Measurements from ENCODE around the gene COQ10A. TPM values are rescaled to one million over a fixed set of nuclear protein-coding genes. Genes with fewer than 3 reads are reported as not detected.

COQ10A gene
- total and polyA plus RNA-seq, 2 of the 13 experiments (the other 11 are each of a cell fraction or from before 2014, with no cell fraction given) = 21.0 to 37.3 TPM

DNA sequence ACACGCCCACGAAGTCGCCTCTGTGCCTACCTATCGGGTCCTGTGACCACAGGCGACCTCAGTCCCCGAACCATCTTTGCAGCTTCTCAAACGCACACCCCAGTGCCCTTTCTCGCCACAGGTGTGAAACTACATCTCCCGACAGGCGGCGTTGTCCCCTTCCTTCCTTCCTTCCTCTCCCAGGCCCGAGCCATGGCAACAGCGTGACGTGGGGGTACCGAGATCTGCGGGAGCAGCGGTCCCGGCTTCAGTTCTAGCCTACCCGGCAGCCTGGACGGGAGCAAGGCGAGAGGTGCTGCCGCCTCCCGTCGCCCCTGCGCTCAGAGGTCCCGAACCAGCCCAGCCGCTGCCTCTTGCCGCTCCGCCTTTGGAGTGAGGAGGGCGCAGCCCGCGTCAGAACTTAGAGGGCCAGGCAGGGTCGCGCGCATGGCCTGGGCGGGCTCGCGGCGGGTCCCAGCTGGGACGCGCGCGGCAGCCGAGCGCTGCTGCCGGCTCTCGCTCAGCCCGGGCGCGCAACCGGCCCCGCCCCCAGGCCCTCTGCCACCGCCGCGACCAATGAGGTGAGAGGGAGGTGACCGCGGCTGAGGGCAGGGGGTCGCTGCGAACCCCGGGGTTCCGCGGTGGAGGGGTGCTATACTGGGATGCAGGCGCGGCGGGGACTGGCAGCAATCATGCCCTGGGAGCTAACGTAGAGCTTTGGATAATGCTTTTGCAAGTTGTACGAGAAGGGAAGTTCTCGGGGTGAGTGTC is at the start of gene COQ10A (continued):
- TF ChIP-seq ZNF839 (CRISPR knock-in tag; IDR thresholded peaks at IDR 0.05; ENCODE audit: borderline replicate concordance) (peak; percentile 64; the same call in 1 of the 2 replicates), ZNF572 (CRISPR knock-in tag; IDR thresholded peaks at IDR 0.05) (no peak; the same call in 1 of the 2 replicates), POLR2AphosphoS2 (IDR thresholded peaks at IDR 0.05; ENCODE audit: low read depth, low read length) (0 out of 2 replicates have a peak, but pooled peaks have one; percentile 63), U2AF2 (IDR thresholded peaks at IDR 0.05; ENCODE audit: low read depth, low read length) (no peak), ZNF780A (CRISPR knock-in tag; IDR thresholded peaks at IDR 0.05) (no peak), ZNF816 (CRISPR knock-in tag; IDR thresholded peaks at IDR 0.05; ENCODE audit: borderline replicate concordance) (no peak), RNF2 (conservative IDR thresholded peaks at IDR 0.05; ENCODE audit: low read depth) (peak; percentile 63; the same call in 1 of the 2 replicates), HDAC6 (IDR thresholded peaks at IDR 0.05; ENCODE audit: low read depth, low read length) (no peak), ZSCAN31 (CRISPR knock-in tag; IDR thresholded peaks at IDR 0.05; ENCODE audit: low read depth) (peak; percentile 72; the same call in 1 of the 2 replicates), NBN (conservative IDR thresholded peaks at IDR 0.05) (no peak), ZNF3 (CRISPR knock-in tag; IDR thresholded peaks at IDR 0.05) (0 out of 2 replicates have a peak, but pooled peaks have one; percentile 19), MXI1 (IDR thresholded peaks at IDR 0.05; ENCODE audit: borderline replicate concordance, low read depth, low read length) (peak; percentile 81; the same call in 1 of the 3 replicates), CENPX (CRISPR knock-in tag; IDR thresholded peaks at IDR 0.05) (no peak), ZNF615 (CRISPR knock-in tag; IDR thresholded peaks at IDR 0.05; ENCODE audit: borderline replicate concordance) (no peak), FOXK2 (IDR thresholded peaks at IDR 0.05) (no peak), ASH2L (IDR thresholded peaks at IDR 0.05; ENCODE audit: insufficient read length, low read depth, low read length) (peak; percentile 86), ZKSCAN1 (IDR thresholded peaks at IDR 0.05; ENCODE audit: low read length) (no peak)
- TF ChIP-seq, protein P1, sequence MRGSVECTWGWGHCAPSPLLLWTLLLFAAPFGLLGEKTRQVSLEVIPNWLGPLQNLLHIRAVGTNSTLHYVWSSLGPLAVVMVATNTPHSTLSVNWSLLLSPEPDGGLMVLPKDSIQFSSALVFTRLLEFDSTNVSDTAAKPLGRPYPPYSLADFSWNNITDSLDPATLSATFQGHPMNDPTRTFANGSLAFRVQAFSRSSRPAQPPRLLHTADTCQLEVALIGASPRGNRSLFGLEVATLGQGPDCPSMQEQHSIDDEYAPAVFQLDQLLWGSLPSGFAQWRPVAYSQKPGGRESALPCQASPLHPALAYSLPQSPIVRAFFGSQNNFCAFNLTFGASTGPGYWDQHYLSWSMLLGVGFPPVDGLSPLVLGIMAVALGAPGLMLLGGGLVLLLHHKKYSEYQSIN (CRISPR knock-in tag; IDR thresholded peaks at IDR 0.05; ENCODE audit: borderline replicate concordance) = no peak
- TF ChIP-seq, protein P2, sequence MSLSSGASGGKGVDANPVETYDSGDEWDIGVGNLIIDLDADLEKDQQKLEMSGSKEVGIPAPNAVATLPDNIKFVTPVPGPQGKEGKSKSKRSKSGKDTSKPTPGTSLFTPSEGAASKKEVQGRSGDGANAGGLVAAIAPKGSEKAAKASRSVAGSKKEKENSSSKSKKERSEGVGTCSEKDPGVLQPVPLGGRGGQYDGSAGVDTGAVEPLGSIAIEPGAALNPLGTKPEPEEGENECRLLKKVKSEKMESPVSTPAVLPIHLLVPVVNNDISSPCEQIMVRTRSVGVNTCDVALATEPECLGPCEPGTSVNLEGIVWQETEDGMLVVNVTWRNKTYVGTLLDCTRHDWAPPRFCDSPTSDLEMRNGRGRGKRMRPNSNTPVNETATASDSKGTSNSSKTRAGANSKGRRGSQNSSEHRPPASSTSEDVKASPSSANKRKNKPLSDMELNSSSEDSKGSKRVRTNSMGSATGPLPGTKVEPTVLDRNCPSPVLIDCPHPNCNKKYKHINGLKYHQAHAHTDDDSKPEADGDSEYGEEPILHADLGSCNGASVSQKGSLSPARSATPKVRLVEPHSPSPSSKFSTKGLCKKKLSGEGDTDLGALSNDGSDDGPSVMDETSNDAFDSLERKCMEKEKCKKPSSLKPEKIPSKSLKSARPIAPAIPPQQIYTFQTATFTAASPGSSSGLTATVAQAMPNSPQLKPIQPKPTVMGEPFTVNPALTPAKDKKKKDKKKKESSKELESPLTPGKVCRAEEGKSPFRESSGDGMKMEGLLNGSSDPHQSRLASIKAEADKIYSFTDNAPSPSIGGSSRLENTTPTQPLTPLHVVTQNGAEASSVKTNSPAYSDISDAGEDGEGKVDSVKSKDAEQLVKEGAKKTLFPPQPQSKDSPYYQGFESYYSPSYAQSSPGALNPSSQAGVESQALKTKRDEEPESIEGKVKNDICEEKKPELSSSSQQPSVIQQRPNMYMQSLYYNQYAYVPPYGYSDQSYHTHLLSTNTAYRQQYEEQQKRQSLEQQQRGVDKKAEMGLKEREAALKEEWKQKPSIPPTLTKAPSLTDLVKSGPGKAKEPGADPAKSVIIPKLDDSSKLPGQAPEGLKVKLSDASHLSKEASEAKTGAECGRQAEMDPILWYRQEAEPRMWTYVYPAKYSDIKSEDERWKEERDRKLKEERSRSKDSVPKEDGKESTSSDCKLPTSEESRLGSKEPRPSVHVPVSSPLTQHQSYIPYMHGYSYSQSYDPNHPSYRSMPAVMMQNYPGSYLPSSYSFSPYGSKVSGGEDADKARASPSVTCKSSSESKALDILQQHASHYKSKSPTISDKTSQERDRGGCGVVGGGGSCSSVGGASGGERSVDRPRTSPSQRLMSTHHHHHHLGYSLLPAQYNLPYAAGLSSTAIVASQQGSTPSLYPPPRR (CRISPR knock-in tag; IDR thresholded peaks at IDR 0.05; ENCODE audit: borderline replicate concordance) = no peak
- TF ChIP-seq, protein P3, sequence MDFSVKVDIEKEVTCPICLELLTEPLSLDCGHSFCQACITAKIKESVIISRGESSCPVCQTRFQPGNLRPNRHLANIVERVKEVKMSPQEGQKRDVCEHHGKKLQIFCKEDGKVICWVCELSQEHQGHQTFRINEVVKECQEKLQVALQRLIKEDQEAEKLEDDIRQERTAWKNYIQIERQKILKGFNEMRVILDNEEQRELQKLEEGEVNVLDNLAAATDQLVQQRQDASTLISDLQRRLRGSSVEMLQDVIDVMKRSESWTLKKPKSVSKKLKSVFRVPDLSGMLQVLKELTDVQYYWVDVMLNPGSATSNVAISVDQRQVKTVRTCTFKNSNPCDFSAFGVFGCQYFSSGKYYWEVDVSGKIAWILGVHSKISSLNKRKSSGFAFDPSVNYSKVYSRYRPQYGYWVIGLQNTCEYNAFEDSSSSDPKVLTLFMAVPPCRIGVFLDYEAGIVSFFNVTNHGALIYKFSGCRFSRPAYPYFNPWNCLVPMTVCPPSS (IDR thresholded peaks at IDR 0.05) = no peak
- TF ChIP-seq, protein P4, sequence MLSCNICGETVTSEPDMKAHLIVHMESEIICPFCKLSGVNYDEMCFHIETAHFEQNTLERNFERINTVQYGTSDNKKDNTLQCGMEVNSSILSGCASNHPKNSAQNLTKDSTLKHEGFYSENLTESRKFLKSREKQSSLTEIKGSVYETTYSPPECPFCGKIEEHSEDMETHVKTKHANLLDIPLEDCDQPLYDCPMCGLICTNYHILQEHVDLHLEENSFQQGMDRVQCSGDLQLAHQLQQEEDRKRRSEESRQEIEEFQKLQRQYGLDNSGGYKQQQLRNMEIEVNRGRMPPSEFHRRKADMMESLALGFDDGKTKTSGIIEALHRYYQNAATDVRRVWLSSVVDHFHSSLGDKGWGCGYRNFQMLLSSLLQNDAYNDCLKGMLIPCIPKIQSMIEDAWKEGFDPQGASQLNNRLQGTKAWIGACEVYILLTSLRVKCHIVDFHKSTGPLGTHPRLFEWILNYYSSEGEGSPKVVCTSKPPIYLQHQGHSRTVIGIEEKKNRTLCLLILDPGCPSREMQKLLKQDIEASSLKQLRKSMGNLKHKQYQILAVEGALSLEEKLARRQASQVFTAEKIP (CRISPR knock-in tag; IDR thresholded peaks at IDR 0.05; ENCODE audit: borderline replicate concordance) = no peak

Measured in HepG2 (cell line).